K562 (cell line): ENCODE results near the gene ANKRD65. TPM values are rescaled to one million over a fixed set of nuclear protein-coding genes. Genes with fewer than 3 reads are reported as not detected.

Experiments used
- GTF2F1 ChIP-seq: IDR thresholded peaks from 2 replicates; pipeline ENCODE4 v1.6.1; 2011; ENCODE audit warnings: low read depth, low read length, improper control_type of control experiment
- MTA2 ChIP-seq: fragments of 450-650 bp; IDR thresholded peaks from 2 replicates; pipeline ENCODE4 v1.6.1; 2016; ENCODE audit warnings: low read depth
- NCOA4 ChIP-seq: fragments of 450-650 bp; IDR thresholded peaks from 2 replicates; pipeline ENCODE4 v1.6.1; 2018; ENCODE audit warnings: mild to moderate bottlenecking; ENCODE audit not compliant: partially characterized antibody
- NR4A1 ChIP-seq, 2 experiments: fragments of 250-450 bp in 1 of 2; fragments of 450-650 bp in 1 of 2; sonication (Bioruptor Pico) in 1 of 2; IDR thresholded peaks; 2 replicates each; pipeline versions ENCODE4 v1.4.0 to v1.6.1; 2016 to 2020; ENCODE audit warnings: mild to moderate bottlenecking in 2 of 2, missing compliant biosample characterization in 1 of 2, missing genetic modification characterization in 1 of 2, moderate library complexity in 1 of 2
- NUFIP1 ChIP-seq: fragments of 450-650 bp; IDR thresholded peaks from 2 replicates; pipeline ENCODE4 v1.6.1; 2018; ENCODE audit not compliant: partially characterized antibody
- SIN3A ChIP-seq, 2 experiments: fragments of 150-350 bp in 1 of 2; IDR thresholded peaks; 2 replicates each; pipeline ENCODE4 v1.6.1; 2011 to 2016; ENCODE audit warnings: borderline replicate concordance in 2 of 2, low read depth in 2 of 2, low read length in 2 of 2, mild to moderate bottlenecking in 2 of 2, moderate library complexity in 2 of 2; ENCODE audit not compliant: control insufficient read depth in 1 of 2
- ZFX ChIP-seq: sonication (generic); formaldehyde crosslinking; IDR thresholded peaks from 2 replicates; pipeline ENCODE4 v1.8.0; 2022; ENCODE audit warnings: mild to moderate bottlenecking, missing genetic modification reagents, moderate library complexity
- ZNF197 ChIP-seq: fragments of 200-800 bp; sonication (Bioruptor generic); IDR thresholded peaks from 2 replicates; pipeline ENCODE4 v1.6.1; 2016; ENCODE audit warnings: low read depth, missing genetic modification characterization, missing compliant biosample characterization
- ZNF444 ChIP-seq: fragments of 250-450 bp; sonication (Bioruptor Pico); IDR thresholded peaks from 2 replicates; pipeline ENCODE4 v1.4.0; 2020; ENCODE audit warnings: mild to moderate bottlenecking, moderate library complexity
- ZNF561 ChIP-seq: fragments of 450-650 bp; formaldehyde crosslinking; conservative IDR thresholded peaks from 2 replicates; pipeline ENCODE4 v1.4.0; 2020; ENCODE audit warnings: mild to moderate bottlenecking, moderate library complexity
- ZNF57 ChIP-seq: fragments of 450-650 bp; formaldehyde crosslinking; IDR thresholded peaks from 2 replicates; pipeline ENCODE4 v1.4.0; 2020; ENCODE audit warnings: mild to moderate bottlenecking, moderate library complexity
- polyA plus RNA-seq, 8 experiments: library from polyadenylated mRNA; depleted of rRNA in 4 of 8; stranded (reverse) in 5 of 8; unstranded in 3 of 8; fragments of >200 nt; fragmentation: Nextera tagmentation in 2 of 8; fragmentation: Illumina TruSeq in 1 of 8; extraction: Ambion mirVana in 2 of 8; extraction: Trizol in 1 of 8; gene quantifications; 2 replicates each; pipeline versions ENCODE4 v1.2.1 to v1.2.3, GENCODE V29; 2011 to 2014; ENCODE audit warnings: inconsistent platforms in 1 of 8, missing spikeins in 1 of 8
- total RNA-seq, 7 experiments: library from RNA; depleted of rRNA in 6 of 7; stranded (reverse); fragments of >200 nt in 6 of 7; fragmentation: Illumina TruSeq in 2 of 7; extraction: Trizol in 2 of 7; gene quantifications; 2 replicates each; pipeline versions ENCODE4 v1.2.1 to v1.2.3, GENCODE V29; 2011 to 2021; ENCODE audit warnings: low replicate concordance in 1 of 7
- TF ChIP-seq, protein P1 (sequence below), 2 experiments: fragments of 450-650 bp in 1 of 2; sonication (generic) in 1 of 2; formaldehyde crosslinking in 1 of 2; IDR thresholded peaks in 1 of 2; conservative IDR thresholded peaks in 1 of 2; 2 replicates each; pipeline versions ENCODE4 v1.6.1 to v1.8.1; 2016 to 2023; ENCODE audit warnings: mild to moderate bottlenecking in 2 of 2, moderate library complexity in 2 of 2, inconsistent platforms in 1 of 2, missing genetic modification reagents in 1 of 2
- TF ChIP-seq, protein P2 (sequence below): IDR thresholded peaks from 2 replicates; pipeline ENCODE4 v1.6.1; 2014; ENCODE audit warnings: antibody characterized with exemption
- TF ChIP-seq, protein P3 (sequence below), 2 experiments: fragments of 450-650 bp; formaldehyde crosslinking in 1 of 2; IDR thresholded peaks; 2 replicates each; pipeline versions ENCODE4 v1.4.0 to v1.6.1; 2014 to 2020; ENCODE audit warnings: mild to moderate bottlenecking in 2 of 2, borderline replicate concordance in 1 of 2, low read depth in 1 of 2
- TF ChIP-seq, protein P4 (sequence below): sonication (generic); formaldehyde crosslinking; IDR thresholded peaks from 2 replicates; pipeline ENCODE4 v1.8.1; 2022; ENCODE audit warnings: missing genetic modification reagents

ANKRD65 gene
- total and polyA plus RNA-seq, 9 of the 15 experiments (the other 6 are each of a cell fraction or from before 2014, with no cell fraction given): not detected

DNA sequence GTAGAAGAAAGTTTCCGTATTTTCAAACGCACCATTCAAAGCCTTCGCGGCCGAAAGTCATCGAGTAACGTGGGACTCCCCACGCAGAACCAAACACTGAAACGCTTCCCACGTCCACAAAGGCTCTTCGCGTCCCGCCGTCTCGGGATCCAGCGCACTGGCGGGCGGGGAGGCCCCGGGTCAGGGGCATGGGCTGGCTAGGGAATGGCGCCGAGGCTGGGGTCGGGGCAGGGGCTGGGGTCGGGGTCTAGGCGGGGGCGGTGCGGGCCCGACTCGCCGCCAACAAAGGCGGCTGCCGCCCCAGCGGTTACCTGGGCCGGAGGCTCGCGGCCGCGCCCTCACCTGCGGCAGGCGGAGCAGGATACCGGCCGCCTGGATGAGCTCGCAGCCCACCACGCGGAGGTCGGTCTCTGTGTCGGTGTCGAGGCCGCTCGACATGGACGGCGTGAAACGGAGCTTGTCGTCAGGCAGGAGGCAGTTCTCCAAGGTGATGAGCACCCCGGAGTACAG is 22.3 kb downstream of the ANKRD65 start (continued):
- TF ChIP-seq MTA2 (no peak), ZNF57 (CRISPR knock-in tag) (no peak), NUFIP1 (no peak), ZNF197 (CRISPR knock-in tag) (no peak), GTF2F1 (no peak), ZNF444 (CRISPR knock-in tag) (no peak), ZNF561 (0 out of 2 replicates have a peak, but pooled peaks have one; percentile 21), ZFX (no peak), NCOA4 (no peak), SIN3A (IDR thresholded peaks at IDR 0.05; ENCODE audit: borderline replicate concordance in 2 of 2, control insufficient read depth in 1 of 2, low read depth in 2 of 2, low read length in 2 of 2) (0 out of 4 replicates have a peak, but pooled peaks of 1 of the 2 experiments have one; percentile 64), NR4A1 (CRISPR knock-in tag; IDR thresholded peaks at IDR 0.05) (peak; percentile 71; the same call in 1 of the 2 replicates), NR4A1 (tag; IDR thresholded peaks at IDR 0.05) (no peak)
- TF ChIP-seq, protein P1, sequence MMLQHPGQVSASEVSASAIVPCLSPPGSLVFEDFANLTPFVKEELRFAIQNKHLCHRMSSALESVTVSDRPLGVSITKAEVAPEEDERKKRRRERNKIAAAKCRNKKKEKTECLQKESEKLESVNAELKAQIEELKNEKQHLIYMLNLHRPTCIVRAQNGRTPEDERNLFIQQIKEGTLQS (IDR thresholded peaks at IDR 0.05): no peak
- TF ChIP-seq, protein P1 (CRISPR knock-in tag; conservative IDR thresholded peaks at IDR 0.05): no peak
- TF ChIP-seq, protein P2, sequence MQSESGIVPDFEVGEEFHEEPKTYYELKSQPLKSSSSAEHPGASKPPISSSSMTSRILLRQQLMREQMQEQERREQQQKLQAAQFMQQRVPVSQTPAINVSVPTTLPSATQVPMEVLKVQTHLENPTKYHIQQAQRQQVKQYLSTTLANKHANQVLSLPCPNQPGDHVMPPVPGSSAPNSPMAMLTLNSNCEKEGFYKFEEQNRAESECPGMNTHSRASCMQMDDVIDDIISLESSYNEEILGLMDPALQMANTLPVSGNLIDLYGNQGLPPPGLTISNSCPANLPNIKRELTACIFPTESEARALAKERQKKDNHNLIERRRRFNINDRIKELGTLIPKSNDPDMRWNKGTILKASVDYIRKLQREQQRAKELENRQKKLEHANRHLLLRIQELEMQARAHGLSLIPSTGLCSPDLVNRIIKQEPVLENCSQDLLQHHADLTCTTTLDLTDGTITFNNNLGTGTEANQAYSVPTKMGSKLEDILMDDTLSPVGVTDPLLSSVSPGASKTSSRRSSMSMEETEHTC: no peak
- TF ChIP-seq, protein P3, sequence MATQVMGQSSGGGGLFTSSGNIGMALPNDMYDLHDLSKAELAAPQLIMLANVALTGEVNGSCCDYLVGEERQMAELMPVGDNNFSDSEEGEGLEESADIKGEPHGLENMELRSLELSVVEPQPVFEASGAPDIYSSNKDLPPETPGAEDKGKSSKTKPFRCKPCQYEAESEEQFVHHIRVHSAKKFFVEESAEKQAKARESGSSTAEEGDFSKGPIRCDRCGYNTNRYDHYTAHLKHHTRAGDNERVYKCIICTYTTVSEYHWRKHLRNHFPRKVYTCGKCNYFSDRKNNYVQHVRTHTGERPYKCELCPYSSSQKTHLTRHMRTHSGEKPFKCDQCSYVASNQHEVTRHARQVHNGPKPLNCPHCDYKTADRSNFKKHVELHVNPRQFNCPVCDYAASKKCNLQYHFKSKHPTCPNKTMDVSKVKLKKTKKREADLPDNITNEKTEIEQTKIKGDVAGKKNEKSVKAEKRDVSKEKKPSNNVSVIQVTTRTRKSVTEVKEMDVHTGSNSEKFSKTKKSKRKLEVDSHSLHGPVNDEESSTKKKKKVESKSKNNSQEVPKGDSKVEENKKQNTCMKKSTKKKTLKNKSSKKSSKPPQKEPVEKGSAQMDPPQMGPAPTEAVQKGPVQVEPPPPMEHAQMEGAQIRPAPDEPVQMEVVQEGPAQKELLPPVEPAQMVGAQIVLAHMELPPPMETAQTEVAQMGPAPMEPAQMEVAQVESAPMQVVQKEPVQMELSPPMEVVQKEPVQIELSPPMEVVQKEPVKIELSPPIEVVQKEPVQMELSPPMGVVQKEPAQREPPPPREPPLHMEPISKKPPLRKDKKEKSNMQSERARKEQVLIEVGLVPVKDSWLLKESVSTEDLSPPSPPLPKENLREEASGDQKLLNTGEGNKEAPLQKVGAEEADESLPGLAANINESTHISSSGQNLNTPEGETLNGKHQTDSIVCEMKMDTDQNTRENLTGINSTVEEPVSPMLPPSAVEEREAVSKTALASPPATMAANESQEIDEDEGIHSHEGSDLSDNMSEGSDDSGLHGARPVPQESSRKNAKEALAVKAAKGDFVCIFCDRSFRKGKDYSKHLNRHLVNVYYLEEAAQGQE (IDR thresholded peaks at IDR 0.05; ENCODE audit: borderline replicate concordance): no peak
- TF ChIP-seq, protein P3 (CRISPR knock-in tag; IDR thresholded peaks at IDR 0.05; ENCODE audit: low read depth): no peak
- TF ChIP-seq, protein P4, sequence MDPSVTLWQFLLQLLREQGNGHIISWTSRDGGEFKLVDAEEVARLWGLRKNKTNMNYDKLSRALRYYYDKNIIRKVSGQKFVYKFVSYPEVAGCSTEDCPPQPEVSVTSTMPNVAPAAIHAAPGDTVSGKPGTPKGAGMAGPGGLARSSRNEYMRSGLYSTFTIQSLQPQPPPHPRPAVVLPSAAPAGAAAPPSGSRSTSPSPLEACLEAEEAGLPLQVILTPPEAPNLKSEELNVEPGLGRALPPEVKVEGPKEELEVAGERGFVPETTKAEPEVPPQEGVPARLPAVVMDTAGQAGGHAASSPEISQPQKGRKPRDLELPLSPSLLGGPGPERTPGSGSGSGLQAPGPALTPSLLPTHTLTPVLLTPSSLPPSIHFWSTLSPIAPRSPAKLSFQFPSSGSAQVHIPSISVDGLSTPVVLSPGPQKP: peak; percentile 82; the same call in 1 of the 2 replicates
